Stimulated activated CD8-positive, alpha-beta memory T cell treated with anti-CD3 and anti-CD28 coated beads, Interleukin-4, amount 100 ng/mL, for 4 hours (primary cell): ENCODE data around the gene FXYD2.
A peak's percentile ranks its signal among the peaks of the same experiment; 100 is the strongest.

Experiments used
- DNase-seq, 2 donors: peaks; one replicate each; pipeline ENCODE4 v3.0.0-alpha.2; 2020; ENCODE audit warnings: low read depth in 2 of 2, low spot score in 1 of 2

Gene FXYD2

DNA sequence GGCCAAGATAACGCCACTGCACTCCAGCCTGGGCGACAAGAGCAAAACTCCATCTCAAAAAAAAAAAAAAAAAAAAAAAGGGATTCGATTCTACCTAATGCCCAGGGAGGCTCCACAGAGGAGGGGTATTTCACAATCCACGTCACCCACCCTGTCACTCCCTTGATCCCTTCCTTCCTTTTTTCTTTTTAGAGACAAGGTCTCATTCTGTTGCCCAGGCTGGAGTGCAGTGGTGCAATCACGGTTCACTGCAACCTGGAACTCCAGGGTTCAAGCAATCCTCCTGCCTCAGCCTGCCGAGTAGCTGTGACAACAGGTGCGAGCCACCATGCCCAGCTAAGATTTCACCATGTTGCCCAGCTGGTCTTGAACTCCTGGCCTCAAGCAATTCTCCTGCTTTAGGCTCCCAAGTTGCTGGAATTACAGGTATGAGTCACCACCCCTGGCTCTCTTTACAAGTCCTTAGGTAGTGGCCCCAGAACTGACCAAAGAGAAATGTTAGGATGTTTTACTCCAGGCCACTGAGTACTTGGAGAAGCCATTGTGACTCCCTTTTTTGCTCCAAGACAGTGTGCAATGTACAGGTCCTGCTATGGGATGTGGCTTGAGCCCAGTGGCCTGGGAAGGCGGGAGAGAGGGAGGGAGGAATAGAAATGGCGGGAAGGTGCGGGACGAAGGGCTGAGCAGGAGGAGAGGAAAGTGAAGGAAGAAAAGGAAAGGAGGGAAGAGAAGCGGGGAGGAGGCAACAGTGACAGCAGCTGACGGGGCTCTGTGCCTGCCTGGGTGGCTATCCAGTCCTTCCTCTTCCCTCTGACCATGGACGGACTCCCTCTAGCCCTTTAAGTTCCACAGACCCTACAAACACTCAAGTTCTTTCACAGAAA is 11.8 kb upstream of the FXYD2 start:
- DNase-seq, result no peak

DNA sequence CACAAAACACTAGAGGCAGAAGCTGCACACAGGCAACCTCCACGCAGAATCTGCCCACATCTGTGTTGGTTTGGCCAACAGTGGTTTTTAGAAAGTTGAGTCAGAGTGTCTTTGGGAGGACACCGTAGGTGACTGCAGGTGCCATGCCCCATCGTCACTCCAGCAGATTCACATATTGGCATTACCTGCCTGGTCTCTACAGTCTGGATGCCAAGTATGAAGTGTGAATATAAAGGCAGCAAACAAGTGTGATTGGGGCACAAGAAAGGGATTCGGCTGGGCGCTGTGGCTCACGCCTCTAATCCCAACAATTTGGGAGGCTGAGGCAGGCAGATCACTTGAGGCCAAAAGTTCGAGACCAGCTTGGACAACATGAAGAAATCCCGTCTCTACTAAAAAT is 11.0 kb upstream of the FXYD2 start:
- no peak for DNase-seq

DNA sequence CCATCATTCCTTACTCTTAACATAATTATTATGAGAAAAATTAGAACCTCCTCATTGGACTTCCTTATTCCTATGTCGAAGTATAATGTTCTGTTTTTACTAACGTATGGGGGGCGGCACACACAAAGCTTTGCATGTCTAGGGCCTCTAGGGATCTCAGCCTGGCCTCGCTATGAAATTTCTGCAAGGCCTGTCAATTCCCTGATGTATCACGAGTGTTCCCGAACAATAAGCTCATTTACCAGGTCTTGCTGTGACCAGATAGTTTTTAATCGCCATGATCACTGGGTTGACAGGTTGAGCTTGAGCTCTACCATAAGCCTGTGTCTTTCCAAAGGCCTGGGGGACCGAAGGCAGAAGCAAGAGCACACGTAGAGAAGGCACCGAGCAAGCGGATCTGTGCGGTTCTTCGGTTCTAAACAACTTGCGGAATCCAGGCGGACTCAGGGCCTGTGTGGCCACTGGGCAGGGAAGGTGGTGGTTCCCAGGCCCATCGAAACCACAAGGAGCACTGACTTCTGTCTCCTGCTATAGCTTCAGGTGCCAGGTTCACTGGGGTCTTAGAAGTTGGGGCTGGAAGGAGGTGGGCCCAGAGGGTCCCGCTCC is 10.4 kb upstream of the FXYD2 start:
- no peak for DNase-seq

DNA sequence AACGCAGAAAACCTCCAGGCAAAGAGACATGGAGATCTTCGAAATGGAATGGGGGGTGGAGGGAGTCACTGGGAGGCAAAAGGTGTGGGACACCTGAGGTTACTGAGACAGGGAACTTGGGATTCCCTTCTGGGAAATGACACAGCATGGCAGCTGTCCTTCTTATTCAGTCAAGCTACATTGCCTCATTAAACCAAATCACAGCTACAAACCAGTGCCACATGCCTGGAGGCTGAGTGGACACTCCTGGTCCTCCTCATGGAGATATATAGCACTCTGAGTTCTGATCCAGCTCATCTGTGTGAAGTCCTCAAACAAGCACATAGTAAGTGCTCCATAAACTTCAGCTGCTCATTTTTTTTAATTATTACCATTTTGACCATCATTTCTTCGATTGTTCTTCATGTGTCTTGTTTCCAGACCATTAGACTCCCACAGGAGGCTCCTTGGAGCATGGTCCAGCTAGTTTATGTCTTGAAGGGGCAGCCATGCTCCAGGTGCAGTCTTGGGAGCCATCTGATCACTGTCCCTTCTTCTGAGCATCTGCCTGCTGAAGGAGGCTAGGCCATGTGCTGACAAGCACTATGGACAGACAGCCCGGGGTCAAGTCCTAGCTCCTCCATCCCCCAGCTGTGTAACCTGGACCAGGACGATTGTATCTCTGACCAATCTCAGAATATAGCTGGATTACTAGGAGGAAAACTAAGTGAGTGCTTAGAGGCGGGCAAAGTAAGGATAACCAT is 9.7 kb upstream of the FXYD2 start:
- DNase-seq, result no peak

DNA sequence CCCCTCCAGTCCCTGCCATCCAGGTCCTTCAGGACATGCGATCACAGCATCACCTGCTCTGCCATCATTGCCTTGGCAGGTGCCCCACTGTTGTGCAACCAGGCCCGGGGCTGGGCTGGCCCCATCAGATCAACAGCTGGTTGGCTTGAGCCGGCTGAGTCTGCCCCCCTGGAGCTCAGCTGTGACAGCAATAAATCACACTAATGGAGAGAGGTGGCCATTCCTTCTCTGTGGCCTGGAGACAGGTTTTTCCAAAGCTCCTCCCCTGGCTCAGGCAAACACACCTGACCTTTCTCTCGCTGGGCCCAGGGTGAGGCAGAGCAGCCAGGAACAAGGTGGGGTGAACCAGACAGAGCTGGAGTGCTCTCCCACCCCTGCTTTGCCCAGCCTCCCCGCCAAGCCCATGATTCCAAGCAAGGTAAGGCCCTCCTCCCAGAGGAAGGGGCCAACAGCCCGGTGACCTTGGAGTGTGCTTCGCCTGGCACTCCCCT is 8.9 kb upstream of the FXYD2 start:
- no peak for DNase-seq

DNA sequence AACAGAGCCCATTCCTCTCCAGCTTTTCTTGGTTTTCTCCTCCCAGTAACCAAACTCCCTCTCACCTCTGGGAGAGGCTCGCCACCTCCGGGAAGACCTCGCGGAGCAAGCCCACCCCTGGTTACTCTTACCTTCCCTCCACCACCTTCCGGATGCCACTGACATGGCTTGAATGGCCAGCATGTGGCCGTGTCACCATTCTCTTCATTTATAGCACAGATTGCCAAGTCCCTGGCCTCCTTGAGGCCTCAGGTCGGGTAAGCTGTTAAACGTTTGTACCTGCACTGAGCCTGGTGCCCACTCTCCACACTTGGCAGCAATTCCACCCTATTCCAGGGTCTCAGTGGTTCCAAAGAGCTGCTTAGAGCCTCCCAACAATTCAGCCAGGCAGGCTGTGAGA is 8.0 kb upstream of the FXYD2 start:
- no peak for DNase-seq

DNA sequence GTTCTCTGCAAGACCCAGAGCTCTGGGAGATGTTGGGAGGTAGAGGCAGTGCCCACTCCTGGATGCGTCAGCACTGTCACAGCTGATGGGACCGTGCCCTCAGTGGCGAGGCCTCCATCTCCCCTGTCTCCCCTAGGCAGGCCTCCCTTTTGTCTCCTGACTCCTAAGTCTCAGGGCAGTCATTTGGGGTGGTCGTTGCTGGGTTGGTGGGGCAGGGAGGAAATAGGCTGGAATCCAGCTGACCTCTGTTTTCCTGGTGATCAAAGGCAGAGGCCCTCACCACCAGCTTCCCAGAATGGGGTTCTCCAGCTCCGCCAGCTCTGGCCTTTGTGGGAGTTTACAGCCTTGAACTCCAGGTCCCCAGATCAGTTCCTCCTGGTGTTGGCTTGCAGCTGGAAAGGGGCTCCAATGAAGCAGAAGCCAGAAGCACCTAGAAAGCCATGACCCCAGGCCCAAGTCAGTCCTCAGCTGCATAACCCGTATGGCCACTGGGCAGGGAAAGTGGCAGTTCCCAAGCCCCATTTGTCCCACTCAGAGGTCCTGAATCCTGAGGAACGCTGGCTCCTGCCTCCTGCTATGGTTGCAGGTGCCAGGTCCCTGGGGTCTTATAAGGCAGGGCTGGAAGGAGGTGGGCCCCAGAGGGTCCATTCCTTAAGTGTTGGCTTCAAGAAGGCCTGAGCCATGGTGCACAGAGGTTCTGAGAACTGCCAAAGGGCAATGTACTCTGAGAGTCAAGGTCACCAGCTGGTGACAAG is 7.3 kb upstream of the FXYD2 start:
- no peak for DNase-seq

DNA sequence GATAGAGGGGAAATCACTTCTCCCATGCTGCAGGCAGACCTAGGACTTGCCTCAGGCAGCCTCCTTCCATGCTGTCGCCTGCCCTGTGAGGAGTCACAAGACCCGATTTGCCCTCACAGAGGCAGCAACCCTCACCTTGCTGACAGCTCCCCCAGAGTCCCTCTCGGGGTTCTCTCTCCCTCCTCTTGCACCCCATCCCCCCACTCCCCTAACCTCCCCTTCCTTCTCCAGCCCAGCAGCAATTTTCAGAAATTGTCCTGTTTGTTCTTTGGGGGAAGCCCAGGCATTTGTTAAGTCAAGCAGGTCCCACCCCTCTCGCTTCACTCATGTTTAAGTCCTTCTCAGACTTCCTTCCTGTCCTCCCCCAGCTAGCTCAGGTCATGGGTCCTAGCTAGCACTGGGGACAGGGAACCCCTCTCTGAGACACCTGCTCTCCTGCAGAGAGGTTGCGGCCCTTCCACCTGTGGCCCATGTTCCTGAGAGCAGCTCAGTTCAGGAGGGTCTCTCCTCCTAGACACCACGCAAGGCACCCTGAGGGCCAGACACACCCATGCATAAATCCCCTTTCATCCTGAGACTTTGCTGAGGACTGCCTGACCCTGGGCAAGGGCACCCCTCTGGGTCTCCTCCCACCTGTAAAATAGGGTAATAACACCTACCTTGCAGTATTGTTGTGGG is 6.3 kb upstream of the FXYD2 start:
- DNase-seq, result no peak

DNA sequence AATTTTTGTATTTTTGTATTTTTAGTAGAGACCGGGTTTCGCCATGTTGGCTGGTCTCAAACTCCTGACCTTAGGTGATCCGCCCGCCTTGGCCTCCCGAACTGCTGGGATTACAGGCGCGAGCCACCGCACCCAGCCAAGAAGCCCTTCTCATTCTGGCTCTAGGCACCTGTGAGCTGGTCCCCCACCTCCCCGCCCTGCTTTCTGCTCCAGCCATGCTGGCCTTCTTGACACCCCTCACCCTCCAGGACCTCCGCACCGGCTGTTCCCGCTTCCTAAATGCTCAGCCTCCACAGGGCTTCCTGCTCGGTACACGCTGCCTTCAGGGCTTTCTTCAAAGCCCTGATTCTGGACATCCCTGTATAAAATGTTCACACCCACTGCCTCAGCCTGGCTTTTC is 5.5 kb upstream of the FXYD2 start:
- no peak for DNase-seq

DNA sequence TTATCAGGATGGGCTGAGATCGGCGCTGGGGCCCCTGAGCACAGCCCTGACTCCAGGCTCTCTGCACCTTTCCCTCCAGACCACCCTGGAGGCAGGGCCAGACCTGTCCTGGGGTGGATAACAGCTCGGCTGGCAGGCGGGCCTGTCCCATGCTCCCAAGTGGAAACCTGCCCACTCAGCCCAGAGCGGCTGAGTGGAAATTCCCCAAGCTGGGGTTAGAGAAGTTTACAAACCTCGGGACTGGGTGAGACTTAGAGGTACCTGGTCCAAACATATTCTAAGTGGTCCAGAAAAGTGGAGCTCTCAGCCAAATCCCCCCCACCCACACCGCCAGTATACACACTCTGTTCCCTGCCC is 4.8 kb upstream of the FXYD2 start:
- no peak for DNase-seq

DNA sequence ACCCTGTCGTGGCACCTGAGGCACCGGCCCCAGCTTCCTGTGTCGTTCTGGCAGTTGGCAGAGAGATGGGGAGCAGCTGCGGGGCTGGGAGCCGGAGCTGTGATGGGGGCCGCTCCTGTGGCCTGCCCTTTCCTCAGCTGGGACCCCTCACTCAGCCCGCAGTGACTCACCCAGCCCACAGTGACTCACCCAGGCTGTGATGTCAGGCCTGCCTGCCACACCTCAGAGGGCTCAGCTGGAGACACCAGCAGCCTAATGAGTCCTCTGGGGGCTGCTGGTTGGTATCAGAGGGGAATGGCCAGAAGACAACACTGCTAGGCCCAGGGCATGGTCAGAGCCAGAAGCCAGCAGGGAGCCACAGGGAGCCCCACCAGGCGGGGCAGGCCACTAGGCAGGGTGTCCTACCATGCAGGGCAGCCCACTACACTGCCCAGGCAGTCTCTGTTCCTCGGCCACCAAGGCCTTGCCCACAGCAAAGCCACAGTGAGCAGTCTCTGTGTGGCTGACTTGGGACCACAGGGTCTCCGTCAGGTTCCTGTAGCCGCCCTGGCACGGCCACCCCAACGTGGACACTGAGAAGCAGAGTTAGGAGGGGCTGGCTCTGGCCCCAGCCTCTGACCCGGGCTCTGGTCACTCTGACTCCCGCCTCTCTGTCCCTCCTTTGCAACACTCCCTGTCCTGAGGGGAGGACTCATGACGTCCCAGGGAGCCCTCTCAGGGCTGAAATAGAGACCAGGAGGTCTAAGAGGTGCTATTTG is 4.2 kb upstream of the FXYD2 start:
- peak; percentile 90 to 93 for DNase-seq

DNA sequence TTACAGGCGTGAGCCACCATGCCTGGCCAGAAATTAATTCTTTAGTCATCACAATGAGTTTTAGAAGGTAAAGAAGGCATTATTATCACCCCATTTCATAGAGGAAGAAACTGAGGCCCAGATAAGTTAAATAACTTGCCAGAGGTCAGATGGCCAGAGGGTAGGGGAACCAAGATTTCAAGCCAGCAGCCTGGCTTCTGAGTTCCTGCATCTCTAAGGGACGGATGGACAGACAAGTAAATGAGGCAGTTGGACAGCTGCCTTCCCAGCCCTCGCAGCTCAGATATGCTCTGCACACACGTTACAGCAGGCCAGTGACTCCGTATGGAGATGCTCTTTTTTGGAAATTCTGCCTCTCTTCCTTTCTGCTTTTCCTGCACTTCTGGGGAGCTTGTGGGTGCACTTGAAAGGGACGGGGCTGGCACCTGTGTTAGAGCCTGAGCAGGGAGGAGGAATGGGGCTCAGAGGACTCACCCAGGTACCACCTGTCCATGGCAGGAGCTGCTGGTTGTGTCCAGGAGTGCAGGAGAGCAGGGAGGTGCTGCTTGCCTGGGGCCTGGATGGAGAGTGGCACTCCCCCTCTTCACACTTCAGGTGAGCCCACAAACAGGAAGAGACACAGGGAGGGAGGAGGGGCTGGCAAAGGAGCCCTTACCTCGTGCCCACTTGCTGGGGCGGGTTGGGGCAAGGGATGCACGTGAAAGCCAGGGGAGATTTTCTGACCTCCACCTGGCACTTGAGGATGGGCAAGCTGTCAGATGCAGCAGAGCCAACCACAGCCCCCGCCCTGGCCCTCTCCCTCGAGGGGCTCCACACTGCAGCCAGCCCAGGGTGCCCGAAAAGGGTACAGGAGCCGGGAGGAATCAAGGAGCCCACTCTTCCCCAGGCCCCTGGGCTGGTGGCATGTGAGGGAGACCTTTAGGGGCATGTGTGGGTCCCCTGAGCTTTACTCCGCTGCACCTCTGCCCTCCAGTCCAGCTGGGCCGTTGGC is 3.3 kb upstream of the FXYD2 start:
- no peak for DNase-seq

DNA sequence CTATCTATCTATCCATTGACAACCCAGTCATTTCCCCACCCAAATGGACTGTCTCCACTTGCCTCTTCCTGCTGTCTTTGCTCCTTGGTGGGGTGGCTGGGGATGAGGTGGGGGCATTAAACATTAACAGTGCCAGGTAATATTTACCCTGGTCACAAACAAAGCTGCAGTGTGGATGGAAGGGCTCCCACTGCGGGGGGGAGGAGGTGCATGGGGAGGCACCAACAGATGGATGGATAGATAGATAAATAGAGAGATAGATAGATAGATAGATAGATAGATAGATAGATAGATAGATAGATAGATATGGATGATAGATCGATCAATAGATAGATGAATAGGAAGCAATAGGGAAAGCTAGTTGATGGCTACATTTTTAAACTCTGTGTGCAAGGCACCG is 2.3 kb upstream of the FXYD2 start:
- no peak for DNase-seq

DNA sequence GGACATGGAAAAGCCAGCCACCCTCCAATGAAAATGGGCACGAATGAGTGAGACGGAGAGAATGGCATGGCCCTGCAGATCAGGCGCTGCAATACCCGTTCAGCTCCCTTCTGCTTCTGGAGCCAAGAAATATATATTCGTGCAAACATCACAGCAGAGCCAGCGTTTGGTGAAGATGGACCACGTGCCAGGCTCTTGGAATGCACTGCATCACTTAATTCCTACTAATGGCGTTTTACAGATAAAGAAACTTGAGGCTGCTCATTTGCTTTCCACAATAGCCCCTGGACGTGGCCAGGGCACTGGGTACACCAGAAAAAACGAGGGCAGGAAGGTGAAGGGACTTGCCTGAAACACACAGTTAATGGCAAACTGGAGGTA is 1.6 kb upstream of the FXYD2 start:
- no peak for DNase-seq

DNA sequence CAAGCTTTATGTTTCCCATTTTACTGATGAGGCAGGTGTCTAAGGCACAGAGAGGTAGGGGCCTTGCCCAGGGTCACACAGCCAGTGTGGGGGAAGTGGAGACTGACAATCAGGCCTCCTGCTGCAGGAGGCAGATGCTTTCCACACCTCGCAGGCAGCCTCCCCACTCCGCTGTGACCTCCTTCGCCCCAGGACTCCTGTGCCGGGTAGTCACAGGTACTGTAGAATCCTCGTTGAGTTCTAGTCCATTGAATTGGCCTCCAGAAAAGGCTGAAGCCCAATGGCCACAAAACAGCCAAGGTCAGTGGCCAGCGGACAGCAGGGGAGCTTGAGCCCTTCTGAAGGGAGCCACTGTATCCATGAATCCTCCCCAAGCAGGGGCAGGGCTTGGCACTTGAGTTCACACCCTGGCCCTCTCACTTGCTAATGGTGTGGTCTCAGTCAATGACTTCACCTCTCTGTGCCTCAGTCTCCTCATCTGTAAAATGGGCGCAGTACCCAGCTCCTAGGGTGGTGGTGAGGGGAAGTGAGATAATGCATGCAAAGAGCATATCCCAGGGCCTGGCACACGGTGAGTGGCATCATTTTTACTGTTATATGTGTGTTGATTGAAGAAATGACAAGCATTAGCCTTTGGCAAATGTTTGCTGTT is 1.1 kb upstream of the FXYD2 start:
- DNase-seq, result no peak

DNA sequence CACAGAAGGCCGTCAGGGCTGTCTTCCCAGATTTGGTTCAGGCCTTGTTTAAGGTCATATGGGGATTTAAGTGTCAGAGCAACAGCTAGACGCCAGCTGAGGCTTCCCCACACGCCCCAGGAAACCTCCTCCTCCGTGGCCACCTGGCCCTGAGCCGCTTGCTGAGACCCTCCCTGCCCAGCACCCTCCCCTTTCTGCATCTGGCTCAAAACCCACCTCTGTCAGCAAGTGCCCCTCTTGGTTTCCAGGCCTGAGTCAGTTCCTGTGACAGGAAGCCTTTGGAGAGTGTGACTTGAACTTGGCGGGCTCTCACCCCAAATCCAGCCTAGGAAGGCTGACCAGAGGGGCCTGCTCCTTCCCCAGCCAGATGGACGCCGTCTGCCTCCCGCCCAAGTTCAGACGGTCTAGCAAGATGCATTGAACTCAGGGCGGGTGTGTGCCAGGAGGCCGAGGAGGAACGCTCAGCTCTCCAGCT is 561 bp downstream of the FXYD2 start:
- DNase-seq, result no peak

DNA sequence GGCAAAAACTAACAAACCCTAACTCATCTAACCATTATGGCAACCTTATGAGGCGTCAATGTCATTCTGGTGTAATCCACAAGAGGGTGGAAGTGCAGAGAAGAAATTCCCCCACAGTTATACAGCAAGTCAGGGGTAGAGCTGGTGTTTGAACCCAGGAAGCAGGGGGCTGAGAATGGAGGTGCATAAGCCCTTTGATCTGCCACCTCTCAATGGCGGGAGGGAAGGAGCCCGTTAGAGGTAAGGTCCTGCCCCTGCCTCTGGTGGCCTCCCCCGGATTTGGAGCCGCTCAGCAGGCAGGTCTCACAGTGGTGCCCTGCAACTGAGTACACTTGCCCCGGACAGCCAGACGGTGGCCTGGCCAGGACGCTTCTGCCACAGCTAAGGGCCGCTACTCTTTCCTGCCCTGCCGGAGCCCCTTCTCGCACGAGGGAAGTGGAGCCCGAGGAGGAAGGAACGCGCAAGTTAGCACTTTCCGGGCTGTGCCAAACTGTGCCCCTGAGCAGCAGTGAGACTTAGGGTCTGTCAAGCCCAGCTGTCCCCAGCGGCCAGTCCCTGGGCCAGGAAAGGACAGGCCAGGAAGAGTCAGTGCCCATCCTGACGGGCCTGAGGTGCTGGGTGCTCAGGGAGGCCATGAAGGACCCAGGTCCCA is 1.1 kb downstream of the FXYD2 start:
- DNase-seq, result no peak
